ENCODE data around the gene SMAD3.

The SMAD3 gene

GRCh38 chr15:67202991-67203390, 137.6 kb downstream of the SMAD3 start:
- no peak for DNase-seq

GRCh38 chr15:67207555-67208207, 142.3 kb downstream of the SMAD3 start:
- DNase-seq = peak; percentile 14

- peak; percentile 72 for DNase-seq
Measured at GRCh38 chr15:67208396-67208795, 143.0 kb downstream of the SMAD3 start.

GRCh38 chr15:67210555-67211168, 145.3 kb downstream of the SMAD3 start:
- DNase-seq = no peak

DNA sequence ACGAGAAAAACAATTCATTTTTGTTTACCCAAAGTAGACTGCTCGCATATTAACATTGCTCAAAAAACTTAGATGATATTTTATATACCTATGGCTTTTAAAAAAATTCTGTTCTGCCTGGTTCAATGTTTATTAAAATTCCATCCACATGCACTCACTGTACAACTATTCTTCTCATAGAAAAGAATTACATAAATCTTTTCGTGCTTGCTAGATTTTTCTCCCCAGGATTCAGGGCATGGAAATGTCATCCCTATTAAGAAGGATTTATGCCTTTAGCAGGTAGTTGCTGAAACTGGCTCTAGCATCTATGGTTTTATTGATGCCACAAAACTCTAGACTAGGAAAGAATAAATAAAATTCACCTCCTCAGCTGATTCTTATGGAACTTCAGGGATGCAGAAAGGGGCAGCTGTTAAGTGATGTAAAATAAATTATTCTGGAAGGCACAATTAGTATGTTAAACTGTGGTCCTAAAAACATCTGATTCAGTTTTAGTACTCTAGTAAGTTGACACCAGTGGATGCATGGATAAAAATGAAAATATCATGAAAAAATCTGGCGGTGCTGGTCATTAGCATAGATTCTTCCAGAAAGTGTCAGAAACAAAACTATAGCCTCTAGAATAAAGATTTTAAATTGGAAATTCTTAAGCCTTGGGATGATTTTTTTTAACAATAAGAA, 147.4 kb downstream of the SMAD3 start:
- no peak for DNase-seq

DNA sequence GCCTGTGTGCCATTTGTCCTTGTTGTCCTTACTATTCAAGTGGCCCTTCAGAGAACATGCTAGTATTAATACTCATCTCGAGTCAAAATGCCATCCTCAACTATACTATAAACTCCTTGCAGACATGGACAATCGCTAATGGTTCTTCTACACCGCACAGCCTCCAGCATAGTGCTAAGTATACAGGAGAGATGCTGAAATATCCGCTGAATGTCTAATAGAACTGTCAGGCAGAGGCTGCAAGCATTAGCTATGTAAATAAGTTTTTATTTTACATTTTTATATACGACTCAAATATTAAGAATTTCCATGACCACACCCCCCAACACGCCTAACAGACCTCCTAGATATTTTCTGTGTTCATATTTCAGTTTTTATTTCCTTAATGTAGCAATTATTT, 149.7 kb downstream of the SMAD3 start:
- no peak for DNase-seq

- DNase-seq = no peak
Measured at GRCh38 chr15:67216859-67217258, 151.5 kb downstream of the SMAD3 start.

- DNase-seq = no peak
Measured at GRCh38 chr15:67218428-67218827, 153.0 kb downstream of the SMAD3 start.

GRCh38 chr15:67219288-67219687, 153.9 kb downstream of the SMAD3 start:
- no peak for DNase-seq

- no peak for DNase-seq
Measured at GRCh38 chr15:67224889-67225288, 159.5 kb downstream of the SMAD3 start.

GRCh38 chr15:67225336-67225735, 159.9 kb downstream of the SMAD3 start:
- DNase-seq = no peak

- DNase-seq = no peak
Measured at GRCh38 chr15:67227431-67227830, 162.0 kb downstream of the SMAD3 start.

DNA sequence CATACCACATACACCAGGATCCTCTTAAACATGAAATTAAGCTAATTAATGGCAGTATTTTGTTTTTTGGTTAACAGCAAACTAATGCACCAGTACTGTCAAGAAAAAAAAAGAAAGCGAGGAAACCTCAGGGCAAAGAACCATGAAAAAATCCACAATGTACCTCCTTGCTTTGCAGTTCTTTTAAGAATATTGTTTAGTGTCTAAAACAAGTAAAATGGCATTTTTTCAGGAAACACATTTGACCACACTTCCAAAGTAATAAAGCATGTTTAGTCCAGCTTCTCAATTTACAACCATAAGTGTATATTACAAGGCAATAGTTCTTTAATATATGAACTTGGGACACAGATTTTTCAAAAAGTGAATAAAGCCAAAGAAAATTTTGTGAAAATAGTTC, 162.4 kb downstream of the SMAD3 start:
- no peak for DNase-seq

DNA sequence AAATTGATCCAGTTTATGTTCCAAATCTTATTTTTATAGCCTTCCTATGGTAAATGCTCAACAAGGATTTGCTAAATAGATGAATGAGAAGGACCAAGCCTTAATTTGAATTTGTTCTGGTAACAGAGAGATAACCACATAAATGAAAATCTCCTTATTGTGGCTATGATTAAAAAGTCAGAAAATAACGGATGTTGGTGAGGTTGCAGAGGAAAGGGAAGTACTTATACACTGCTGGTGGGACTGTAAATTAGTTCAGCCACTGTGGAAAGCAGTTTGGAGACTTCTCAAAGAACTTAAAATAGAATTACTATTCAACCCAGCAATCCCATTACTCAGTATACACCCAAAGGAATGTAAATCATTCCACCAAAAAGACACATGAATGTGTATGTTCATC, 162.9 kb downstream of the SMAD3 start:
- DNase-seq = no peak

DNA sequence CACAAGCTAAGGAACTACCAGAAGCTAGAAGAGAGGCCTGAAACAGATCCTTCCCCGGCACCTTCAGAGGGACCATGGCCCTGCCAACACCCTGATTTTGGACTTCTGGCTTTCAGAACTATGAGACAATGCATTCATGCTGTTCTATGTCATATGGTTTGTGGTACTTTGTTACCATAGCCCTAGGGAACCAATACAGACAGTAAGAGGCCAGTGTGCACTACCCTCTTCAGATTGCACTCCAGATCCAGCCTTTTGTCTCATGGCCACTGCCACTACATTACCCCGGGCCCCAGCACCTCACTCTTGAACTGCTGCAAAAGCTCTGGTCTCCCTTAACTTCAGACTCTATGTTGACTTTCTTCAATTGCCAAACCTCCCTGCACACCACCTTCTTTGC, 165.1 kb downstream of the SMAD3 start:
- no peak for DNase-seq

DNA sequence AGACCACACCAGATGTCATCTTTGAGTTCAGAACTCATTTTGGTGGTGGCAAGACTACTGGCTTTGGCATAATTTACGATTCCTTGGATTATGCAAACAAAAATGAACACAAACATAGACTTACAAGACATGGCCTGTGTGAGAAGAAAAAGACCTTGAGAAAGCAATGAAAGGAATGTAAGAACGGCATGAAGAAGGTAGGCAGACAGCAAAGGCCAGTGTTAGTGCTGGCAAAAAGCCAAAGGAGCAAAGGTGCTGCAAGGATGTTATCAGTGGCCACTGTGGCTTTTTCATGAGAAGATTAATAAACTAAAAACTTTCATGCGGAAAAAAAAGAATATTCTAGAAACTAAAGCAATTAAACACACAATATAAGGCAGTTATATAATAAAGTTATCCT, 167.2 kb downstream of the SMAD3 start:
- DNase-seq = no peak

- peak; percentile 31 for DNase-seq
Measured at GRCh38 chr15:67240235-67241131, 175.1 kb downstream of the SMAD3 start.

- no peak for DNase-seq
Measured at GRCh38 chr15:67241132-67241855, 175.9 kb downstream of the SMAD3 start.

GRCh38 chr15:67242708-67243111, 177.3 kb downstream of the SMAD3 start:
- no peak for DNase-seq
